ENCODE results near the gene RPS27L.

The RPS27L gene

DNA sequence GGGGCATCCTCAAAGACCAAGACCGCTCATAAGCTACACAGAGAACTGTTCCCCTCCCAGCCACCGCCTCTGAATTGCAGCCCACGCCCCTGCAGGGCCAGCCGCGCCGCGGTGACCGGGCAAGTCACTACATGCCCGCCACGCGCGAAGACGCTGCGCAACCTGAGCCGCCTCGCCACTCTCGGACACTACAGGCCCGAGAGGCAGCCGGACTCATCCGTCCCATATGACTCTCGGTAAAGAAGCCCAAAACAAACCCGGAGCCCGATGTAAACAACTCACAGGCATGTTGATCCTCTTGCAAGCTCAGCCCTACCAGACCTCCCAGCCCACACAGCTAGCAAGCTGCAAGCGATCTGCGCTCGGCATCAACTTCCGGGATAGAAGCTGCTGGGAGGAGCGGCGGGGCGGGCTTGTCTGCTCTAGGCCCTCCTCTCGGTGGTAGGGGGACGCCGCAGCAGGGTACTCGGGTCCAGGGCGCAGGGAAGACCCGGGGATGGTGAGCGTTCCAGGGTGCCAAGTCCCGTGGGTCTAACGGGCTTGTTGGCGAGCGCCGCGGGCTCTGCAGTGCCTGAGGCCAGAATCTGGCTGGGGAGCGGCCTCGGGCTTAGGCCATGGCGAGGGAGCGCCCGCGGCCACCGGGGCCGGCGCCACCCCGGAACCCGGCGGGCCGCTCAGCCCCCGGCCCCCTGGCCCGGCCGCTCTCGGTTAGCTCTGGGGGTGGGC is at the start of gene RPS27L:
Gene RPS27L (minus strand): TSS at position 360 of the 726 bp plus-strand sequence. CDS start 72 bp downstream, at position 288.
- Histone ChIP-seq H3K27ac (ENCODE audit: low read length) (peak within 1 kb of the TSS; percentile 59), H3K36me3 (ENCODE audit: control insufficient read depth, low read depth, low read length) (peaks cover 21% of the 10 kb centered on the region), H3K4me1 (ENCODE audit: control insufficient read depth, low read depth, low read length) (peaks cover 6% of the 10 kb centered on the region), H3K9ac (ENCODE audit: low read length) (peak within 1 kb of the TSS; percentile 85), H3K4me3 (ENCODE audit: low read length) (peak within 1 kb of the TSS; percentile 90), H3K9me3 (ENCODE audit: control insufficient read depth, low read depth, low read length) (no peaks in the 10 kb centered on the region), H3K27me3 (ENCODE audit: control insufficient read depth, insufficient read depth, low read length) (no peaks in the 10 kb centered on the region)

DNA sequence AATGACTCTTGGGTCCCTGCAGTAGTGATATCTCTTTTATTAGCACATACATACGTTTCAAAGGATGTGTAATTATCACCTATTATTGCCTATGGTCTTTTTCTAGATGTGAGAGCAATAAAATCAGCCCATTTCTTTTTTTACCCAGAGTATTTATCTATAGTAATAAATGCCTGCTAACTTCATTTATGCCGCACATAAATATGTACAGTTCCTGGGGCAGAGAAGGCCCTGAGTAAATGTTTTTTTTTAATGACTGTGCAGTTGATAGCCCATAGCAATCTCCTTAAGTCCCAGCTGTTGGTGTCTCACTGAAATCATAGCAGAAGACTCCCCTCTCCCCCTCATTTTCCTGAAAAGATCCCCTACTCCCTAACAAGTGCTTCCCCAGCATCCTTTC is 48.8 kb upstream of the RPS27L start:
- Histone ChIP-seq H3K4me3 (ENCODE audit: low read length) (no peak overlapping the region), H3K27me3 (ENCODE audit: control insufficient read depth, insufficient read depth, low read length) (no peaks in the 10 kb centered on the region), H3K4me1 (ENCODE audit: control insufficient read depth, low read depth, low read length) (peaks cover 17% of the 10 kb centered on the region), H3K36me3 (ENCODE audit: control insufficient read depth, low read depth, low read length) (no peaks in the 10 kb centered on the region), H3K9ac (ENCODE audit: low read length) (no peak overlapping the region), H3K27ac (ENCODE audit: low read length) (no peak overlapping the region), H3K9me3 (ENCODE audit: control insufficient read depth, low read depth, low read length) (no peaks in the 10 kb centered on the region)

DNA sequence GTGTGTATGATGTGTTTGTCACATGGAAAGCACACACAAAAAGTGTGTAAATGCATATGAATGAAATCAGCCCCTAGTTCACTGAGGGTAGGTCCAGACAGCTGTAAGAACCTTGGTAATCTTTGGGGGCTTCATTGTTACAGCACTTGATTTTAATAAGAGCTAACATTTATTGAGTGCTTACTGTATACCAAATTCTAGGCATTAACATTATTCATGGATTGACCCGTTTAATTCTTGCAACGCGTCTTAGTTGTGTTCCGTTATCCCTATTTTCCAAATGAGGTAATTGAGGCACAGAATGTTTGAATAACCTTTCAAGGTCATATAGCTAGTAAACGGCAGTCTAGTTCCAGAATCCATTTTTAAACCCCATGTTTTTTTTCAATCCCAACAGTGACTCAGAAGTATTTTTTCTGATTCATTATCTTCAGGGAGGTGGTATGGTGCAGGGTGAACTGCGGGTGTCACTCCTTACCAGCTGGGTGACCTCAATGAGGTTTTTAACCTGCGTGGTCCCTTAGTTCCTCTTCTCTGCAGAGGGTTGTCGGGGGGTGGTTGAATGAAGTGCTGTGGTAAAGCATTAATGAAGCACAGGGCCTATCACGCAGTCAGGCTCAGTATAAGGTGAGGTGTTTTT is 46.3 kb upstream of the RPS27L start:
- H3K27me3 ChIP-seq (ENCODE audit: control insufficient read depth, insufficient read depth, low read length): no peaks in the 10 kb centered on the region
- no peaks in the 10 kb centered on the region for H3K9me3 ChIP-seq (ENCODE audit: control insufficient read depth, low read depth, low read length)
- no peak overlapping the region for H3K9ac ChIP-seq (ENCODE audit: low read length)
- no peaks in the 10 kb centered on the region for H3K36me3 ChIP-seq (ENCODE audit: control insufficient read depth, low read depth, low read length)
- H3K27ac ChIP-seq (ENCODE audit: low read length): no peak overlapping the region
- no peak overlapping the region for H3K4me3 ChIP-seq (ENCODE audit: low read length)
- H3K4me1 ChIP-seq (ENCODE audit: control insufficient read depth, low read depth, low read length): peaks cover 9% of the 10 kb centered on the region

DNA sequence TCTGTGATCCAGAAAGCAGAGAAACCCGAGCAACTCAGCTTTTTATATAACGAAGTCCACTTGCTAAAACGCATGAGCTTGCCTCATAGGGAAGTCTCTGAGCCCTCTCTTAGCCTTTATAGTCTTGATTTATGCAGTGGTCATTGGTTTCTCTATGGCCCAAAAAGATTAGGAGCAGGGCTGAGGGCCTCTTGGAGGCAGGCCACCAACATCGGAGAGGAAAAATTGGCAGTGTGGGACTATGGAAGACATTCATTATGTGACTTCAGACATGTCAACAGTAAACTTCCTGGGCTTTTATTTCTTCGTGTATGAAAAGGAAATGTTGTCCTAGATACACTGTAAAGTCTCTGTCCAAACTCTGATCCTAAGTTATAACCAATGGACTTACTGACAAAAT is 45.6 kb upstream of the RPS27L start:
- Histone ChIP-seq H3K4me3 (ENCODE audit: low read length) (no peak overlapping the region), H3K4me1 (ENCODE audit: control insufficient read depth, low read depth, low read length) (peaks cover 16% of the 10 kb centered on the region), H3K9ac (ENCODE audit: low read length) (no peak overlapping the region), H3K27ac (ENCODE audit: low read length) (no peak overlapping the region), H3K9me3 (ENCODE audit: control insufficient read depth, low read depth, low read length) (no peaks in the 10 kb centered on the region), H3K27me3 (ENCODE audit: control insufficient read depth, insufficient read depth, low read length) (no peaks in the 10 kb centered on the region), H3K36me3 (ENCODE audit: control insufficient read depth, low read depth, low read length) (no peaks in the 10 kb centered on the region)

DNA sequence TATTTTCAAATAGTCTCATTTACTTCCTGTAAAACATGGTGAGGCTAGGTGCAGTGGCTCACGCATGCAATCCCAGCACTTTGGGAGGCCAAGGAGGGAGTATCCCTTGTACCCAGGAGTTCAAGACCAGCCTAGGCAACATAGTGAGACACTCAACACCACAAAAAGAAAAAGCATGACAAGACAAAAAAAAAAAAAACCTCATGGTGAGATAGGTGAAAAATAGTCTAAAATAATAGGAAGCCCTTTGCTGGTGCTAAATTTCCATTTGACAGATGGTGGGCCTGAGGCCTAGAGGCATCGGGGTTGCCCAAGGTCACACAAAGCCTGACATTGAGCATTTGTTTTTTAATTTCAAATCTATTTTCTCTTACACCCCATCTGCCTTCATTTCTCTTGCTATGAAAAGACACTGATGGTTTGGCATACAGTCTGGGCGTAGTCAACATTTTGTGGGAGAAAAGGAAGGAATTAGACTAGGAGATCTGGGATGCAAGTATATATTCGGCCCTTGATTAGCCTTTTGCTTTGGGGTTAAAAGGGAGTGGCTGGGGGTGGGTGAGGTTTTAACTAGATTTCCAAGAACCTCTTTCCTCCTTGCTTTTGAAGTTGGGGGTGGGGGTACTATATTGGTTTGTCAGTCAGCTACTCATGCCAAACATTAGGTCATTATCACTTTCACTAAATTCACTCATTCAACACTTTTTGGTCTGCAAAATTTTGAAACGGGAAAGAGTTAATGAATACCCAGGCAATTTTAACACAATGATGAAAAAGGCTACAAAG is 43.4 kb upstream of the RPS27L start:
- peaks cover 29% of the 10 kb centered on the region for H3K4me1 ChIP-seq (ENCODE audit: control insufficient read depth, low read depth, low read length)
- no peak overlapping the region for H3K4me3 ChIP-seq (ENCODE audit: low read length)
- H3K9me3 ChIP-seq (ENCODE audit: control insufficient read depth, low read depth, low read length): no peaks in the 10 kb centered on the region
- no peaks in the 10 kb centered on the region for H3K27me3 ChIP-seq (ENCODE audit: control insufficient read depth, insufficient read depth, low read length)
- H3K36me3 ChIP-seq (ENCODE audit: control insufficient read depth, low read depth, low read length): no peaks in the 10 kb centered on the region
- H3K27ac ChIP-seq (ENCODE audit: low read length): no peak overlapping the region
- H3K9ac ChIP-seq (ENCODE audit: low read length): no peak overlapping the region

DNA sequence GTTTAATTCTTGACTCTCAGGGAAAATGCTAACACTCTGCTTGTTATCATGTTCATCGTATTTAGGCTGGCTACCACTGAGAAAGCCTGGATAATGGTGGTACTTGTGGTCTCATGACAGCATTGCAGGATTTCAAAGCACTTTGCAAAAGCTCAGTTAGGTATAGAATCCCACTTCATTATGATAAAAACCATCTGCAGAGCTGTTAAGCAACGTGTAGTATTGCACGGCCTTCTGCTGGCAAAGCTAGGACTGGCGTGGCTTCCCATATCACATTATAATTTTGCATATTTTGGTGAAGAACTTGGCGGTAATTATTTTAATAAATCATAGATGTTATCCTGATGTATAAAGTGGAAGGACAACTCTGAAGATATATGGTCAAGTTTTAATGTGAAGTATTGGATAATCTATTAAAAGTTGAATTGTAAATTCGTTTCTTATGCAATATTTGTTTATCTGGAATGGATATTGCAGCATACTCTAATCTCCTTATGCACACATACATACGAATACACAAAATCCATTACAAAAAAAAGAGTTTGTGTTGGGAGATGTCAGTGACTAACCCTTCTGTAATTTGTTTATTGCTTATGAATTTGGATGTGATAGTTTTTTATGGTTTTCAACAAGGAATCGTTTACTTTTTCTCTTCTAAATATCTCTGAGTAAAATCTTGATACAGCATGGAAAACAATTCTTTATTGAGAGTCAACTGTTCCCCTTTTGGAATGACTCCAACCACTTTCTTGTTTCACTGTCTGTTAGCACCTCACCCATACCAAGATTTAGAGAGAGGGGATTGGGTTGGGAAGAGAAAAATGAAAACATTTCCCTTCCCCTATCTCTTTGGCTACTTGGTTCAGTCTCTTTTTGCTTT is 41.3 kb upstream of the RPS27L start:
- no peaks in the 10 kb centered on the region for H3K27me3 ChIP-seq (ENCODE audit: control insufficient read depth, insufficient read depth, low read length)
- no peak overlapping the region for H3K9ac ChIP-seq (ENCODE audit: low read length)
- no peak overlapping the region for H3K4me3 ChIP-seq (ENCODE audit: low read length)
- H3K9me3 ChIP-seq (ENCODE audit: control insufficient read depth, low read depth, low read length): no peaks in the 10 kb centered on the region
- no peaks in the 10 kb centered on the region for H3K36me3 ChIP-seq (ENCODE audit: control insufficient read depth, low read depth, low read length)
- no peak overlapping the region for H3K27ac ChIP-seq (ENCODE audit: low read length)
- peaks cover 33% of the 10 kb centered on the region for H3K4me1 ChIP-seq (ENCODE audit: control insufficient read depth, low read depth, low read length)

DNA sequence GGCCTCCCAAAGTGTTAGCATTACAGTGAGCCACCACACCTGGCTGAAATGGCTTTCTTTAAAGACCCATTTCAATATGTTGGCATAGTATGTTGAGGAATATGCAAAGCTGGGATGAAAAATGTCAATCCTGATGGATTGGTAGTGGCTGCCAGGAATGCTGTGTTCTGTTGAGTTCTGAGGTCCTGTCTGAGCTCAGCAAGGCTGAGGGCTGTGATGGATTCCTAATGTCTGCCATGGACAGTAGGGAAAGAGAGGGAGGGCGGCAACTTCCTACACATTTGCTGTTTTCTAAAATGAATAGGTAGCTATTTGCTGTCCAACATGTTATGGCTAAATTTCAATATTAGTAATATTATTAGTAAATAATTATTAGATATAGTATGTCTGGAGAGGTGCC is 40.3 kb upstream of the RPS27L start:
- H3K27me3 ChIP-seq (ENCODE audit: control insufficient read depth, insufficient read depth, low read length): no peaks in the 10 kb centered on the region
- no peak overlapping the region for H3K9ac ChIP-seq (ENCODE audit: low read length)
- H3K36me3 ChIP-seq (ENCODE audit: control insufficient read depth, low read depth, low read length): no peaks in the 10 kb centered on the region
- H3K4me1 ChIP-seq (ENCODE audit: control insufficient read depth, low read depth, low read length): peaks cover 33% of the 10 kb centered on the region
- no peaks in the 10 kb centered on the region for H3K9me3 ChIP-seq (ENCODE audit: control insufficient read depth, low read depth, low read length)
- no peak overlapping the region for H3K4me3 ChIP-seq (ENCODE audit: low read length)
- no peak overlapping the region for H3K27ac ChIP-seq (ENCODE audit: low read length)

DNA sequence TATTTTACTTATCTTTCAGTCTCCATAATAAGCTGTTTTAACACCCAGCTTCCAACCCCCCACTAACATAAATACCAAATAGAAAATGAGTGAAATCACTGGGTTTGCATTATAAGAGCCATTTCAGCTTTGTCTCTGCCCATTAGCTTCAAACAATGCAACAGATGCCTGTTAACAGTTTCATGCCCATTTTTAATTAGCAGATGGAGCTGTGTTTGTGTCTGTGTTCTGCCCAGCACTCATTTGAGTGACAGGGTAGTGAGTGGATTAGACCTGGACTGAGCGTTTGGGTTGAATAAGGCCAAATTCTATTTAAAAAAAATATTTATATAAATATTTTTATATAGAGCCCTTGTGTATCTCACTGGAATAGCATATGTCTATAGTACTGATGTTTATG is 39.6 kb upstream of the RPS27L start:
- Histone ChIP-seq H3K9ac (ENCODE audit: low read length) (no peak overlapping the region), H3K9me3 (ENCODE audit: control insufficient read depth, low read depth, low read length) (no peaks in the 10 kb centered on the region), H3K36me3 (ENCODE audit: control insufficient read depth, low read depth, low read length) (no peaks in the 10 kb centered on the region), H3K4me1 (ENCODE audit: control insufficient read depth, low read depth, low read length) (peaks cover 33% of the 10 kb centered on the region), H3K4me3 (ENCODE audit: low read length) (no peak overlapping the region), H3K27ac (ENCODE audit: low read length) (no peak overlapping the region), H3K27me3 (ENCODE audit: control insufficient read depth, insufficient read depth, low read length) (no peaks in the 10 kb centered on the region)

DNA sequence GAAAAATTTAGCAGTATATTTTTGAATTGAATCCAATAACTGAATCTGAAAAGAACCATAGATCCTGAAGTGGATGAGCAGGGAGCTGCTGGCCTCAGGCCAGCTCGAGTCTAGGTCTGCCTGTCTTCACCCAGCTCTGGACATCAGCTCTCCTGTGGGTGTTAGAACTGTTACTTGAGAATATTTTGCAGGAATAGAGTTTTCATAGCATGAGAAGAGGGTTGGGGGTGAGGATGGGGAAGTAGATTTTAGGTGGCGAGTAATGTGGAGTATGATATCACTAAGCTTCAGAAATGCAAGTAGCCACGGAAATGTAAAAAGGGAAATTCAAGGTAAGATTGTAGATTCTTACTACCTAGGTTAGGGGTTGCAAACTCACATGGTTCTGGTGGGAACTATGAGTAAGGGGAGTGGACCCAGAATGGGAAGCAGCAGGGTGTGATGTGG is 38.3 kb upstream of the RPS27L start:
- Histone ChIP-seq H3K9me3 (ENCODE audit: control insufficient read depth, low read depth, low read length) (no peaks in the 10 kb centered on the region), H3K36me3 (ENCODE audit: control insufficient read depth, low read depth, low read length) (no peaks in the 10 kb centered on the region), H3K4me3 (ENCODE audit: low read length) (no peak overlapping the region), H3K27ac (ENCODE audit: low read length) (no peak overlapping the region), H3K4me1 (ENCODE audit: control insufficient read depth, low read depth, low read length) (peaks cover 37% of the 10 kb centered on the region), H3K9ac (ENCODE audit: low read length) (no peak overlapping the region), H3K27me3 (ENCODE audit: control insufficient read depth, insufficient read depth, low read length) (no peaks in the 10 kb centered on the region)

DNA sequence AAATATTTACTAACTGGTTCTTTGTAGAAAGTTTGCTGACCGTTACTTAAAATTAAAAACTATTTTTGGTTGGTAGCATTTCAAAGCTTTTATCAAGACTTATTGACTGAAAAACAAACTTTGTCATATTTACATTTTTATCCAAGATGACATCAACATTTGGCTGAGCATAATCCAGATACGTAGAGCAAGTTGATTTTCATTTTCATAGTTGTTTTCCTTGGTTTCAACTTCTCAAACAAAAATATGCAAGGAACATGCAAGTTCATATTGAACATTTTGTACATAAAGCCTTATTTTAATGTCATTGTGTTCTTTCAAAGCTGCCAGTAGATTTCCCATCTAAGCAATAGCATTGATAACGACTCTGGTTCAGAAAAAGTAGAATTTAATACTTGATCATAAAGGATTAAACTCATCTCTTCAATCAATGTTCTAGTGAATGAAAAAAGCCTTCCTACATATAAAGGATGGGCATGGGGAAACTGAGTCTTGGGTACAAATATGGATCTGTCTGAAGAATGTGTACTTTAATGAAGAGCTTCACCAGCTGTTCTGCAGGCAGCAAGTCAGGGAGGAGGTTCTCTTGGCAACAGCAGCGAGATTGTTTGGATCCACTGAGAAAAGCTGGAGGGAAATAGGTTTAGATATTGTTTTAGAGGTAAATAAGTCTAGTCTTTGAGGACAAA is 37.7 kb upstream of the RPS27L start:
- H3K27ac ChIP-seq (ENCODE audit: low read length): no peak overlapping the region
- H3K36me3 ChIP-seq (ENCODE audit: control insufficient read depth, low read depth, low read length): no peaks in the 10 kb centered on the region
- H3K4me1 ChIP-seq (ENCODE audit: control insufficient read depth, low read depth, low read length): peaks cover 41% of the 10 kb centered on the region
- H3K9ac ChIP-seq (ENCODE audit: low read length): no peak overlapping the region
- H3K4me3 ChIP-seq (ENCODE audit: low read length): no peak overlapping the region
- H3K9me3 ChIP-seq (ENCODE audit: control insufficient read depth, low read depth, low read length): no peaks in the 10 kb centered on the region
- H3K27me3 ChIP-seq (ENCODE audit: control insufficient read depth, insufficient read depth, low read length): no peaks in the 10 kb centered on the region
